Endothelial cell of umbilical vein (primary cell): ENCODE data around the gene NUB1. TPM values are rescaled to one million over a fixed set of nuclear protein-coding genes. Genes with fewer than 3 reads are reported as not detected.

Experiments used
- BruUV-seq: library from RNA; stranded (reverse); fragments of 400-500 nt; replicated peaks from 2 replicates; lab custom pipeline; 2021; lab: Mats Ljungman, UMichigan
- CTCF ChIA-PET: fragments of 300-600, 350-600 bp; sonication (Branson Sonifier 250); formaldehyde crosslinking; loops from one replicate; lab custom pipeline; 2021; ENCODE audit warnings: antibody characterized with exemption, inconsistent platforms; lab: Charles Lee
- POLR2A ChIA-PET: fragments of 300-600, 350-600 bp; sonication (Branson Sonifier 250); formaldehyde crosslinking; loops from one replicate; lab custom pipeline; 2021; ENCODE audit warnings: antibody characterized with exemption, inconsistent platforms; lab: Charles Lee
- DNase-seq: peaks from one replicate; pipeline ENCODE4 v3.0.0-alpha.2; 2011; ENCODE audit warnings: low read depth, low spot score
- FAIRE-seq: peaks from 2 replicates; lab custom pipeline; 2011; peaks lifted over from hg19 to GRCh38; lab: Jason Lieb, UNC
- H2AFZ ChIP-seq: 2 replicates; pipeline ENCODE4 v1.6.0; 2012; ENCODE audit warnings: low read depth, low read length, control low read depth, inconsistent platforms
- H3K27ac ChIP-seq: 2 replicates; pipeline ENCODE4 v1.5.1; 2011; ENCODE audit warnings: low read depth, mild to moderate bottlenecking, control low read depth, low read length, moderate library complexity; ENCODE audit not compliant: insufficient read depth
- H3K27me3 ChIP-seq, 2 experiments: 2 replicates each; pipeline versions ENCODE4 v1.6.0 to v1.6.1; 2011; ENCODE audit warnings: low read length in 2 of 2, mixed read lengths in 1 of 2; ENCODE audit not compliant: control insufficient read depth in 2 of 2, insufficient read depth in 2 of 2
- H3K36me3 ChIP-seq, 2 experiments: 2 replicates in 1 of 2; 3 replicates in 1 of 2; pipeline ENCODE4 v1.5.1; 2011; ENCODE audit warnings: low read length in 2 of 2, mild to moderate bottlenecking in 1 of 2, moderate library complexity in 1 of 2; ENCODE audit not compliant: control insufficient read depth in 2 of 2, insufficient read depth in 2 of 2; ENCODE audit errors: extremely low read depth in 1 of 2
- H3K4me1 ChIP-seq: 3 replicates; pipeline ENCODE4 v1.5.1; 2011; ENCODE audit warnings: mild to moderate bottlenecking, low read length; ENCODE audit not compliant: control insufficient read depth, insufficient read depth; ENCODE audit errors: extremely low read depth
- H3K4me2 ChIP-seq: 2 replicates; pipeline ENCODE4 v1.6.1; 2011; ENCODE audit warnings: low read length, control low read depth, mixed read lengths; ENCODE audit not compliant: insufficient read depth
- H3K4me3 ChIP-seq, 3 experiments: fragments of 200-600 bp in 1 of 3; sonication (generic), shearing (Covaris generic) in 1 of 3; replicated peaks in 1 of 3; 2 replicates each; pipeline ENCODE4 v1.5.1; 2011 to 2016; ENCODE audit warnings: control low read depth in 3 of 3, low read length in 3 of 3, mild to moderate bottlenecking in 2 of 3, inconsistent platforms in 1 of 3, low read depth in 1 of 3, moderate library complexity in 1 of 3; ENCODE audit not compliant: insufficient read depth in 1 of 3
- H3K79me2 ChIP-seq: 2 replicates; pipeline ENCODE4 v1.6.0; 2012; ENCODE audit warnings: low read length, inconsistent platforms; ENCODE audit not compliant: control insufficient read depth, insufficient read depth
- H3K9ac ChIP-seq: replicated peaks from 2 replicates; pipeline ENCODE3; 2011; ENCODE audit warnings: low read length, control low read depth; ENCODE audit not compliant: insufficient read depth; ENCODE audit errors: extremely low read depth
- H3K9me1 ChIP-seq: replicated peaks from 3 replicates; pipeline ENCODE4 v1.6.0; 2011; ENCODE audit warnings: mild to moderate bottlenecking, low read length; ENCODE audit not compliant: control insufficient read depth, insufficient read depth; ENCODE audit errors: extremely low read depth
- H3K9me3 ChIP-seq: replicated peaks from 2 replicates; pipeline ENCODE4 v1.5.1; 2012; ENCODE audit warnings: low read length, inconsistent platforms; ENCODE audit not compliant: control insufficient read depth, insufficient read depth
- H4K20me1 ChIP-seq: replicated peaks from 2 replicates; pipeline ENCODE3; 2011; ENCODE audit warnings: mild to moderate bottlenecking, low read length; ENCODE audit not compliant: control insufficient read depth, insufficient read depth; ENCODE audit errors: extremely low read depth
- CTCF ChIP-seq, 2 donors: IDR thresholded peaks; 1 replicate in 1 of 2; 2 replicates in 1 of 2; pipeline ENCODE4 v1.5.1; 2011; ENCODE audit warnings: low read length in 2 of 2, mild to moderate bottlenecking in 2 of 2, moderate library complexity in 2 of 2, control low read depth in 1 of 2, inconsistent platforms in 1 of 2, low read depth in 1 of 2; ENCODE audit not compliant: insufficient read depth in 1 of 2; ENCODE audit errors: extremely low read depth in 1 of 2
- EZH2 ChIP-seq: IDR thresholded peaks from 2 replicates; pipeline ENCODE4 v1.6.1; 2012; ENCODE audit warnings: borderline replicate concordance, low read depth, mild to moderate bottlenecking, moderate library complexity, low read length, inconsistent platforms; ENCODE audit not compliant: severe bottlenecking
- FOS ChIP-seq: IDR thresholded peaks from 2 replicates; pipeline ENCODE4 v1.6.1; 2011; ENCODE audit warnings: mild to moderate bottlenecking, low read length, moderate library complexity, borderline replicate concordance; ENCODE audit not compliant: insufficient read depth
- GATA2 ChIP-seq: IDR thresholded peaks from 2 replicates; pipeline ENCODE4 v1.7.0; 2011; ENCODE audit warnings: low read depth, mild to moderate bottlenecking, moderate library complexity, mixed read lengths, low read length; ENCODE audit not compliant: insufficient read length, insufficient read depth
- JUN ChIP-seq: IDR thresholded peaks from 2 replicates; pipeline ENCODE4 v1.6.1; 2011; ENCODE audit warnings: borderline replicate concordance, low read depth; ENCODE audit not compliant: insufficient read length, insufficient read depth
- MYC ChIP-seq: IDR thresholded peaks from one replicate; pipeline ENCODE4 v1.6.1; 2011; ENCODE audit warnings: mild to moderate bottlenecking, low read depth, low read length
- POLR2A ChIP-seq: IDR thresholded peaks from 2 replicates; pipeline ENCODE4 v1.6.1; 2012; ENCODE audit warnings: low read depth, mild to moderate bottlenecking, control low read depth, low read length
- POLR2AphosphoS5 ChIP-seq: IDR thresholded peaks from 2 replicates; pipeline ENCODE4 v1.6.1; 2012; ENCODE audit warnings: low read depth, mild to moderate bottlenecking, control low read depth, low read length, moderate library complexity; ENCODE audit not compliant: insufficient read depth
- dilution Hi-C: fragments of 300-500 bp; cut with MboI; formaldehyde crosslinking; loops from one replicate; pipeline ENCODE4 v1.15.0; 2019; ENCODE audit warnings: low sequenced_read_pairs; ENCODE audit not compliant: extremely low pct_ligation_motif_present
- intact Hi-C: fragments of 100-400 bp; cut with micrococcal nuclease; formaldehyde crosslinking; loops from one replicate; pipeline ENCODE4 v1.10.0; 2022
- polyA plus RNA-seq, 4 experiments: library from polyadenylated mRNA; depleted of rRNA in 3 of 4; stranded (reverse) in 3 of 4; unstranded in 1 of 4; fragments of >200 nt; gene quantifications; 2 replicates each; pipeline versions ENCODE4 v1.2.1 to v1.2.3, GENCODE V29; 2011 to 2012; ENCODE audit warnings: missing spikeins in 1 of 4
- total RNA-seq: library from RNA; stranded (reverse); gene quantifications from 2 replicates; pipeline ENCODE4 v1.2.3, GENCODE V29; 2021

The NUB1 gene
- total and polyA plus RNA-seq, 2 donors (not counting 3 experiments of a cell fraction or from before 2014, with no cell fraction given): 28.0 to 46.2 TPM

GRCh38 chr7:151307536-151307935, 34.1 kb upstream of the NUB1 start:
- POLR2A ChIA-PET: no interaction called here

GRCh38 chr7:151308256-151308655, 33.4 kb upstream of the NUB1 start:
- ChIA-PET POLR2A (no interaction called here), CTCF (no interaction called here)
- no TSS peak for BruUV-seq
- no peaks in the 10 kb centered on the region for H3K36me3 ChIP-seq
- FAIRE-seq: no peak
- intact Hi-C loops: no loop called here
- no peaks in the 10 kb centered on the region for H3K79me2 ChIP-seq
- TF ChIP-seq MYC (no peak), POLR2AphosphoS5 (no peak), JUN (no peak), GATA2 (no peak), EZH2 (no peak), FOS (no peak), CTCF (IDR thresholded peaks at IDR 0.05; ENCODE audit: extremely low read depth in 1 of 2, insufficient read depth in 1 of 2, low read depth in 1 of 2, low read length in 2 of 2) (no peak), POLR2A (no peak)
- no peaks in the 10 kb centered on the region for H3K9me1 ChIP-seq
- H3K4me3 ChIP-seq: no peak overlapping the region
- H4K20me1 ChIP-seq: no peaks in the 10 kb centered on the region
- no peak for DNase-seq
- H3K27ac ChIP-seq: no peak overlapping the region
- peaks cover 3% of the 10 kb centered on the region for H3K4me1 ChIP-seq
- no peak overlapping the region for H2AFZ ChIP-seq
- dilution Hi-C loops: no loop called here
- no peak overlapping the region for H3K9ac ChIP-seq
- no peaks in the 10 kb centered on the region for H3K9me3 ChIP-seq
- H3K27me3 ChIP-seq: peaks cover 2 to 17% of the 10 kb centered on the region in 2 experiments
- no peak overlapping the region for H3K4me2 ChIP-seq

More at GRCh38 chr7:151307536-151307935, 34.1 kb upstream of the NUB1 start:
- Histone ChIP-seq H4K20me1 (no peaks in the 10 kb centered on the region), H2AFZ (no peak overlapping the region), H3K79me2 (no peaks in the 10 kb centered on the region), H3K9ac (no peak overlapping the region), H3K9me1 (no peaks in the 10 kb centered on the region), H3K4me2 (no peak overlapping the region), H3K27me3 (peaks cover 3 to 17% of the 10 kb centered on the region in 2 experiments), H3K27ac (no peak overlapping the region), H3K9me3 (no peaks in the 10 kb centered on the region), H3K4me1 (peaks cover 3% of the 10 kb centered on the region), H3K4me3 (no peak overlapping the region), H3K36me3 (no peaks in the 10 kb centered on the region)
- BruUV-seq: no TSS peak
- TF ChIP-seq GATA2 (no peak), EZH2 (no peak), POLR2AphosphoS5 (no peak)
- DNase-seq (no peak), FAIRE-seq (no peak)
- intact Hi-C loops: no loop called here
- CTCF ChIA-PET: interaction anchor here (1.4 to 4.5 kb wide), 2 partner anchors 8 to 22 kb away, joined by 3 to 28 read pairs; no protein-coding TSS in a partner anchor
- dilution Hi-C loops: no loop called here
